Measurements from ENCODE around the gene ANKLE2. TPM values are rescaled to one million over a fixed set of nuclear protein-coding genes. Genes with fewer than 3 reads are reported as not detected.

Gene ANKLE2
- total and polyA plus RNA-seq, 2 of the 8 experiments (the other 6 are each of a cell fraction or from before 2014, with no cell fraction given) = 41.0 to 64.9 TPM

- Histone ChIP-seq H3K56ac (replicated peaks; ENCODE audit: insufficient read length, low read depth, low read length) (no peak overlapping the region), H2BK120ac (replicated peaks; ENCODE audit: low read depth, low read length) (no peak overlapping the region), H3K4me3 (ENCODE audit: extremely low read depth in 1 of 4, insufficient read depth in 2 of 4, low read depth in 3 of 4, low read length in 4 of 4) (no peak overlapping the region), H3K4me2 (ENCODE audit: insufficient read depth in 1 of 2, low read depth in 2 of 2, low read length in 2 of 2) (no peak overlapping the region), H4K20me1 (replicated peaks in 1 of 2; ENCODE audit: control insufficient read depth in 1 of 2, insufficient read depth in 2 of 2, low read length in 2 of 2) (peaks cover 9 to 15% of the 10 kb centered on the region in 2 experiments), H4K91ac (replicated peaks; ENCODE audit: insufficient read length, low read length) (no peak overlapping the region), H4K5ac (ENCODE audit: insufficient read length, low read depth, low read length) (no peak overlapping the region), H4K8ac (ENCODE audit: extremely low read depth, insufficient read depth, low read length) (no peak overlapping the region), H3K9ac (replicated peaks in 1 of 4; ENCODE audit: extremely low read depth in 1 of 4, low read depth in 3 of 4, low read length in 3 of 4) (no peak overlapping the region), H3K4ac (replicated peaks; ENCODE audit: insufficient read length, low read depth, low read length) (no peak overlapping the region), H3K79me1 (ENCODE audit: low read depth, low read length) (no peaks in the 10 kb centered on the region), H3K23ac (ENCODE audit: insufficient read length) (no peak overlapping the region), H3K18ac (ENCODE audit: extremely low read depth, low read length) (no peak overlapping the region), H3K36me3 (ENCODE audit: control insufficient read depth in 2 of 4, insufficient read depth in 4 of 4, low read length in 3 of 4) (peaks cover 55 to 88% (median 82%) of the 10 kb centered on the region in 4 experiments), H2BK20ac (ENCODE audit: low read length) (no peak overlapping the region), H3K9me3 (ENCODE audit: insufficient read depth in 2 of 2, low read depth in 1 of 2, low read length in 1 of 2) (no peaks in the 10 kb centered on the region), H3K79me2 (ENCODE audit: control insufficient read depth in 1 of 2, insufficient read depth in 2 of 2, low read length in 2 of 2) (no peaks in the 10 kb centered on the region), H2BK12ac (ENCODE audit: low read depth, low read length) (no peak overlapping the region; the same call in 1 of the 2 replicates), H3K27me3 (replicated peaks in 1 of 4; ENCODE audit: control insufficient read depth in 3 of 4, extremely low read depth in 1 of 4, insufficient read depth in 3 of 4, low read length in 3 of 4) (no peaks in the 10 kb centered on the region), H2BK5ac (ENCODE audit: low read depth, low read length) (no peak overlapping the region), H3K14ac (ENCODE audit: insufficient read length) (no peak overlapping the region), H2AFZ (ENCODE audit: low read length) (no peak overlapping the region), H2BK15ac (ENCODE audit: low read length) (no peak overlapping the region), H2AK5ac (ENCODE audit: low read depth, low read length) (no peak overlapping the region), H3K23me2 (ENCODE audit: low read depth, low read length) (no peaks in the 10 kb centered on the region), H3K4me1 (replicated peaks in 1 of 4; ENCODE audit: control insufficient read depth in 3 of 4, insufficient read depth in 4 of 4, low read length in 3 of 4) (no peaks in the 10 kb centered on the region), H3K27ac (ENCODE audit: low read depth, low read length) (no peak overlapping the region)
- 92% methylated on average over 13 of the region's 15 CpGs; no CpG with 5 or more reads in 1 of the 2 experiments for WGBS, 2 experiments (ENCODE audit: extremely low coverage in 1 of 2, insufficient coverage in 1 of 2, insufficient read length in 1 of 2, insufficient replicate concordance in 2 of 2, low coverage in 1 of 2, low lambda C conversion rate in 2 of 2, missing lambda C conversion rate in 1 of 2)
- no peak for DNase-seq (ENCODE audit: low read depth in 1 of 2, low spot score in 2 of 2)
- ChIA-PET POLR2A (ENCODE audit: partially characterized antibody) (interaction anchor here (1.1 to 2.4 kb wide), 5 partner anchors 10 to 24 kb away, joined by 3 to 8 read pairs (median 3); partner anchors contain the start of gene ANKLE2), CTCF (ENCODE audit: partially characterized antibody) (interaction anchor here (0.8 to 1.1 kb wide), 2 partner anchors 31 to 98 kb away, joined by 3 to 4 read pairs; no protein-coding TSS in a partner anchor)
- FAIRE-seq = no peak
- TF ChIP-seq JUND (IDR thresholded peaks at IDR 0.05; ENCODE audit: low read length) (no peak), SIN3A (conservative IDR thresholded peaks at IDR 0.05 in 1 of 2, IDR thresholded peaks at IDR 0.05 in 1 of 2; ENCODE audit: low read depth in 1 of 2, low read length in 2 of 2) (no peak), TEAD4 (IDR thresholded peaks at IDR 0.05; ENCODE audit: low read depth, low read length) (no peak), CBX8 (IDR thresholded peaks at IDR 0.05; ENCODE audit: borderline replicate concordance, low read depth, low read length) (no peak), RNF2 (IDR thresholded peaks at IDR 0.05; ENCODE audit: borderline replicate concordance, low read depth, low read length, missing control alignments, poor library complexity, severe bottlenecking) (no peak), BCL11A (IDR thresholded peaks at IDR 0.05; ENCODE audit: low read depth in 2 of 2, low read length in 2 of 2) (no peak), EZH2 (IDR thresholded peaks at IDR 0.05; ENCODE audit: low read depth, low read length, severe bottlenecking) (no peak), RFX5 (IDR thresholded peaks at IDR 0.05; ENCODE audit: borderline replicate concordance, low read depth, low read length) (no peak), BRCA1 (IDR thresholded peaks at IDR 0.05; ENCODE audit: low read depth, low read length) (no peak), YY1 (IDR thresholded peaks at IDR 0.05; ENCODE audit: low read depth, low read length) (no peak), CHD2 (IDR thresholded peaks at IDR 0.05; ENCODE audit: low read length) (no peak), CREB1 (IDR thresholded peaks at IDR 0.05) (no peak), HDAC2 (IDR thresholded peaks at IDR 0.05; ENCODE audit: borderline replicate concordance in 1 of 2, low read depth in 2 of 2, low read length in 2 of 2) (no peak), TBP (IDR thresholded peaks at IDR 0.05; ENCODE audit: low read depth, low read length) (no peak)
These were observed 24.7 kb downstream of the ANKLE2 start for GRCh38 chr12:132736913-132737312.

Data from H1 (cell line).